GM18505 (cell line): ENCODE measurements around the gene ZNF281.
"Not testable (repeated sequence)": the region's sequence is repeated elsewhere in the genome, so short reads cannot be mapped to it uniquely, and the experiment has no call there.

ENCODE experiments used
- ATAC-seq: cut with Tn5 transposase; IDR thresholded peaks from one replicate; pipeline ENCODE4 v1.9.1; 2021; ENCODE audit not compliant: unreplicated experiment
- POLR2A ChIP-seq: IDR thresholded peaks from 4 replicates; pipeline ENCODE4 v1.6.1; 2011; ENCODE audit warnings: borderline replicate concordance; ENCODE audit not compliant: insufficient read depth, insufficient read length; ENCODE audit errors: extremely low read depth

The ZNF281 gene

GRCh38 chr1:200367841-200368534 is 41.8 kb downstream of the ZNF281 start:
- no peak for TF ChIP-seq POLR2A
- ATAC-seq: no peak

- TF ChIP-seq POLR2A: no peak
- ATAC-seq: no peak
Measured at GRCh38 chr1:200366577-200367253, 43.1 kb downstream of the ZNF281 start.

DNA sequence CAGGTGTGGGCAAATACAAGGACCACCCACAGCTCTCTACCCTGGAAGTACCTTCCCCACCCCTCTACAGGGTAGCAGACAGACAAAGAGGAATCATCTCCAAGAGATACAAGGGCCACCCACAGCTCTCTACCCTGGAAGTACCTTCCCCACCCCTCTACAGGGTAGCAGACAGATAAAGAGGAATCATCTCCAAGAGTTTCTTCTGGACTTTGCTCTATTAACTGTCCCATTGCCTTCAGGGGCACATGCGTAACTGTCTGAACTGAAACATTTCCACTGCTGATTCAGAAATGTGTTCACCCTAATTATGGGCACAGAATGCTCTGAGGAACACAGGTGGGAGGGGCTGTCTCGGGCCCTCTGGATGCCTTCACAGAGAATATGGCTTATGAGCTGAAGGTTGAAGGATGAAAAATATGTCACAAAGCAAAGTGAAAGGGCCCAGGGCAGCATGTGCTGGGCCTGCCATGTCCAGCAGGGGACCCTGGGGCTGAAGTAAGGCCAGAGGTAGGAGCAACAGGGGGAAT is 43.9 kb downstream of the ZNF281 start:
- no peak for TF ChIP-seq POLR2A
- ATAC-seq: no peak

- TF ChIP-seq POLR2A: no peak
- ATAC-seq: no peak
Measured at GRCh38 chr1:200364831-200365230, 45.0 kb downstream of the ZNF281 start.

GRCh38 chr1:200364091-200364759 is 45.6 kb downstream of the ZNF281 start:
- no peak for ATAC-seq
- no peak for TF ChIP-seq POLR2A

- TF ChIP-seq POLR2A: no peak
- peak; percentile 58 for ATAC-seq
Measured at GRCh38 chr1:200363264-200363933, 46.4 kb downstream of the ZNF281 start.

DNA sequence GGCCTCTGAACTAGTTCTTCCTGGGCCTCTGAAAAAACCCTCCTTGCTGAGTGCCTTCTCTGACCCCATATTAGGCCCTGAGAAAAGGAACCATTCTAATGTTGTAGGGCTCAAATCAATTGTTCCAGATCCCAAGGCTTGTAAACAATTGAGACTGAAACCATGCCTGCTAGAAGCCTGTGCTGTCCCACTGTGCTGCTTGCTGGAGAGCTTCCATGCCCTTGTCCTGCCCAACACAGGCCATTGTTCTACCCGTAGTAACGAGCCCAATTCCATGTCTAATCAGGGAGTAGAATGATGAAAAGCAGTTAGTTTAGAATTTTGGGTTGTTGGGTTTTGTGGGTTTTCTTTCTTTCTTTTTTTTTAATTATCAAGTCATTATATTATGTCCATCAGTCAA is 47.4 kb downstream of the ZNF281 start:
- ATAC-seq: no peak
- TF ChIP-seq POLR2A: no peak

- ATAC-seq: no peak
- TF ChIP-seq POLR2A: no peak
Measured at GRCh38 chr1:200359610-200360163, 50.1 kb downstream of the ZNF281 start.

DNA sequence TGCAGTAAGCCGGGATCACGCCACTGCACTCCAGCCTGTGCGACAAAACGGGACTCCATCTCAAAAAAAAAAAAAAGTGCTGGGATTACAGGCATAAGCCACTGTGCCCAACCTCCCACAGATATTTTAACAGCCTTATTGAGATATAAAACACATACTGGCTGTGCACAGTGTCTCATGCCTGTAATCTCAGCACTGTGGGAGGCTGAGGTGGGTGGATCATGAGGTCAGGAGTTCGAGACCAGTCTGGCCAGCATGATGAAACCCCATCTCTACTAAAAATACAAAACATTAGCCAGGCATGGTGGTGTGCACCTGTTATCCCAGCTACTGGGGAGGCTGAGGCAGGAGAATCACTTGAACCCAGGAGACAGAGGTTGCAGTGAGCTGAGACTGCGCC is 51.9 kb downstream of the ZNF281 start:
- ATAC-seq: not testable (repeated sequence)

DNA sequence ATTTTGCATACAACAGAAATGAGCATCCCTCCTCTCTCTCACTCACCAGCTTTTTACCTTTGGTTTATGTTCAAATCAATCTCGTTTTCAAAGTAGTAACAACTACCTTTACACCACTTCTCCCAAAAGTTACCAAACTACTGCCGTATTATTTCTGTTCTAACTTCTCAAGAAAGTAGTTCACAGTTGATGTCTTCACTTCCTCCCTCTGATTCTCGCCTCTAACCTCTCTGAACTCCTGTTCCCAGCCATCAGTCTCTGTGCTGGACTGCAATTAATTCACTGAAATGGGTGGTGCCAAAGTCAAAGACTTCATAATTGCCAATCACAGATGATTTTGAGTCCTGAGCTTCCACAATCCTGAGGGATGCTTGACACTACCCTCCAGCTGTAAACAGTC is 54.0 kb downstream of the ZNF281 start:
- no peak for TF ChIP-seq POLR2A
- no peak for ATAC-seq
